ENCODE data around the gene TIMM29.
"Not testable (repeated sequence)": the region's sequence is repeated elsewhere in the genome, so short reads cannot be mapped to it uniquely, and the experiment has no call there.

Gene TIMM29

GRCh38 chr19:10912619-10913018 lies 16.0 kb upstream of the TIMM29 start:
- no peak for DNase-seq (ENCODE audit: low spot score)

- DNase-seq (ENCODE audit: low spot score): no peak
These were observed 14.8 kb upstream of the TIMM29 start for GRCh38 chr19:10913716-10914340.

GRCh38 chr19:10915130-10916091 lies 13.2 kb upstream of the TIMM29 start:
- DNase-seq (ENCODE audit: low spot score): peak; percentile 46

- no peak for DNase-seq (ENCODE audit: low spot score)
These were observed 12.0 kb upstream of the TIMM29 start for GRCh38 chr19:10916602-10917001.

- no peak for DNase-seq (ENCODE audit: low spot score)
These were observed 10.3 kb upstream of the TIMM29 start for GRCh38 chr19:10918359-10918758.

GRCh38 chr19:10919352-10920287 lies 9.0 kb upstream of the TIMM29 start:
- DNase-seq (ENCODE audit: low spot score): no peak

- no peak for DNase-seq (ENCODE audit: low spot score)
These were observed 8.3 kb upstream of the TIMM29 start for GRCh38 chr19:10920288-10920655.

- no peak for DNase-seq (ENCODE audit: low spot score)
These were observed 7.8 kb upstream of the TIMM29 start for GRCh38 chr19:10920781-10921180.

- DNase-seq (ENCODE audit: low spot score): no peak
These were observed 7.3 kb upstream of the TIMM29 start for GRCh38 chr19:10921199-10921909.

- DNase-seq (ENCODE audit: low spot score): no peak
These were observed 6.5 kb upstream of the TIMM29 start for GRCh38 chr19:10921910-10922637.

- DNase-seq (ENCODE audit: low spot score): no peak
These were observed 6.0 kb upstream of the TIMM29 start for GRCh38 chr19:10922638-10923014.

- DNase-seq (ENCODE audit: low spot score): no peak
These were observed 5.1 kb upstream of the TIMM29 start for GRCh38 chr19:10923260-10924112.

- no peak for DNase-seq (ENCODE audit: low spot score)
These were observed 4.0 kb upstream of the TIMM29 start for GRCh38 chr19:10924597-10924996.

- peak; percentile 23 for DNase-seq (ENCODE audit: low spot score)
These were observed 665 bp upstream of the TIMM29 start for GRCh38 chr19:10927730-10928562.

GRCh38 chr19:10929402-10929794 lies 787 bp downstream of the TIMM29 start:
- peak; percentile 12 for DNase-seq (ENCODE audit: low spot score)

- peak; percentile 27 for DNase-seq (ENCODE audit: low spot score)
These were observed 6.9 kb downstream of the TIMM29 start for GRCh38 chr19:10935371-10936059.

GRCh38 chr19:10936661-10937084 lies 8.1 kb downstream of the TIMM29 start:
- peak; percentile 85 for DNase-seq (ENCODE audit: low spot score)

- not testable (repeated sequence) for DNase-seq (ENCODE audit: low spot score)
These were observed 13.0 kb downstream of the TIMM29 start for GRCh38 chr19:10941649-10942048.

All from hematopoietic multipotent progenitor cell treated with erythropoietin and hydrocortisone succinate and interleukin-3 and kit ligand, for 15 days (in vitro differentiated cells).